Measurements from ENCODE around the gene RNF43. TPM values are rescaled to one million over a fixed set of nuclear protein-coding genes. Genes with fewer than 3 reads are reported as not detected.
A peak's percentile ranks its signal among the peaks of the same experiment; 100 is the strongest.

The RNF43 gene
- total and polyA plus RNA-seq, 2 of the 13 experiments (the other 11 are each of a cell fraction or from before 2014, with no cell fraction given): 31.0 to 53.4 TPM

GRCh38 chr17:58369214-58370031 lies 47.9 kb downstream of the RNF43 start (continued):
- no peak for TF ChIP-seq ZNF800 (CRISPR knock-in tag; IDR thresholded peaks at IDR 0.05)
- TF ChIP-seq ZNF317 (CRISPR knock-in tag; IDR thresholded peaks at IDR 0.05): no peak
- TF ChIP-seq SATB2 (CRISPR knock-in tag; IDR thresholded peaks at IDR 0.05): no peak
- TF ChIP-seq SKIL (CRISPR knock-in tag; IDR thresholded peaks at IDR 0.05; ENCODE audit: borderline replicate concordance): no peak
- TF ChIP-seq ZNF142 (CRISPR knock-in tag; IDR thresholded peaks at IDR 0.05): no peak
- TF ChIP-seq ZSCAN25 (CRISPR knock-in tag; IDR thresholded peaks at IDR 0.05): peak; percentile 96
- no peak for TF ChIP-seq ZBTB34 (CRISPR knock-in tag; IDR thresholded peaks at IDR 0.05)
- no peak for TF ChIP-seq NPAS2 (CRISPR knock-in tag; IDR thresholded peaks at IDR 0.05; ENCODE audit: borderline replicate concordance)
- peak; percentile 65; the same call in 1 of the 2 replicates for TF ChIP-seq REPIN1 (CRISPR knock-in tag; IDR thresholded peaks at IDR 0.05; ENCODE audit: borderline replicate concordance, low read depth)
- no peak for TF ChIP-seq GABPB1 (CRISPR knock-in tag; IDR thresholded peaks at IDR 0.05)
- no peak for TF ChIP-seq HHEX (CRISPR knock-in tag; IDR thresholded peaks at IDR 0.05)
- TF ChIP-seq BRCA1 (CRISPR knock-in tag; IDR thresholded peaks at IDR 0.05): no peak
